ENCODE results near the gene KLHL22.

GRCh38 chr22:20451920-20452319, 43.7 kb downstream of the KLHL22 start:
- TF ChIP-seq, protein P1, sequence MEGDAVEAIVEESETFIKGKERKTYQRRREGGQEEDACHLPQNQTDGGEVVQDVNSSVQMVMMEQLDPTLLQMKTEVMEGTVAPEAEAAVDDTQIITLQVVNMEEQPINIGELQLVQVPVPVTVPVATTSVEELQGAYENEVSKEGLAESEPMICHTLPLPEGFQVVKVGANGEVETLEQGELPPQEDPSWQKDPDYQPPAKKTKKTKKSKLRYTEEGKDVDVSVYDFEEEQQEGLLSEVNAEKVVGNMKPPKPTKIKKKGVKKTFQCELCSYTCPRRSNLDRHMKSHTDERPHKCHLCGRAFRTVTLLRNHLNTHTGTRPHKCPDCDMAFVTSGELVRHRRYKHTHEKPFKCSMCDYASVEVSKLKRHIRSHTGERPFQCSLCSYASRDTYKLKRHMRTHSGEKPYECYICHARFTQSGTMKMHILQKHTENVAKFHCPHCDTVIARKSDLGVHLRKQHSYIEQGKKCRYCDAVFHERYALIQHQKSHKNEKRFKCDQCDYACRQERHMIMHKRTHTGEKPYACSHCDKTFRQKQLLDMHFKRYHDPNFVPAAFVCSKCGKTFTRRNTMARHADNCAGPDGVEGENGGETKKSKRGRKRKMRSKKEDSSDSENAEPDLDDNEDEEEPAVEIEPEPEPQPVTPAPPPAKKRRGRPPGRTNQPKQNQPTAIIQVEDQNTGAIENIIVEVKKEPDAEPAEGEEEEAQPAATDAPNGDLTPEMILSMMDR (IDR thresholded peaks at IDR 0.05; ENCODE audit: low read length): no peak
- TF ChIP-seq EZH2 (optimal IDR thresholded peaks at IDR 0.05; ENCODE audit: low read depth, low read length) (no peak), EZH2phosphoT487 (IDR thresholded peaks at IDR 0.05; ENCODE audit: low read length) (no peak)
